ENCODE measurements around the gene SRMS.

The SRMS gene

DNA sequence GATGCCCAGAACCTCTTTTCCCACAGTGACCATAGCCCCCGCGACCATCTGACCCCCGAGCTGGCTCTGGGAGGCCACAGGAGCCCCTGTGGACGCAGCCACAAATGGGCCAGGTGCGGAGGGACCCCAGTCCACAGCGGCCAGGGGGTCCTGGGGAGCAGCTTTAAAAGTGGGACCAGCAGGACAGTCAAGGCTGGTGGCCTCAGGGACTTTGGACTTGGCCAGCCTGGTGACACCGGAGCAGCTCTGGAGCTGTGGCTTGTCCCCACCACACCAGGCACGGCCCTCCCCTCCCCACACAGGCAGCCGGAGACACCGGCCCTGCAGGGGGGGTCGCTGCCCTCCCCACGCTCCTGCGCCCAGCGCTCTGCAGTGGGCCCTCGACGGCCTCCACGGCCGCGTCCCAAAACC is 9.9 kb upstream of the SRMS start:
- Histone ChIP-seq H2AFZ (ENCODE audit: low read length) (no peak overlapping the region), H3F3A (ENCODE audit: insufficient read depth, low read length) (no peaks in the 10 kb centered on the region), H3K4me3 (ENCODE audit: low read length) (no peak overlapping the region), H3K79me2 (ENCODE audit: low read length) (no peaks in the 10 kb centered on the region), H3K9me2 (replicated peaks; ENCODE audit: insufficient read depth, low read length) (no peaks in the 10 kb centered on the region), H3K27ac (ENCODE audit: low read length) (no peak overlapping the region), H3K27me3 (replicated peaks; ENCODE audit: insufficient read depth, low read length) (peaks cover 39% of the 10 kb centered on the region), H3K9me3 (replicated peaks; ENCODE audit: insufficient read depth, low read length) (no peaks in the 10 kb centered on the region), H3K9ac (ENCODE audit: low read length) (no peak overlapping the region), H3K36me3 (replicated peaks; ENCODE audit: insufficient read depth, low read length) (no peaks in the 10 kb centered on the region), H3K4me1 (ENCODE audit: low read length) (no peaks in the 10 kb centered on the region), H3K4me2 (ENCODE audit: low read depth, low read length) (no peak overlapping the region), H4K20me1 (ENCODE audit: insufficient read depth, low read length) (no peaks in the 10 kb centered on the region)
- TF ChIP-seq EZH2 (optimal IDR thresholded peaks at IDR 0.05; ENCODE audit: low read depth, low read length): no peak
- no peak for DNase-seq

DNA sequence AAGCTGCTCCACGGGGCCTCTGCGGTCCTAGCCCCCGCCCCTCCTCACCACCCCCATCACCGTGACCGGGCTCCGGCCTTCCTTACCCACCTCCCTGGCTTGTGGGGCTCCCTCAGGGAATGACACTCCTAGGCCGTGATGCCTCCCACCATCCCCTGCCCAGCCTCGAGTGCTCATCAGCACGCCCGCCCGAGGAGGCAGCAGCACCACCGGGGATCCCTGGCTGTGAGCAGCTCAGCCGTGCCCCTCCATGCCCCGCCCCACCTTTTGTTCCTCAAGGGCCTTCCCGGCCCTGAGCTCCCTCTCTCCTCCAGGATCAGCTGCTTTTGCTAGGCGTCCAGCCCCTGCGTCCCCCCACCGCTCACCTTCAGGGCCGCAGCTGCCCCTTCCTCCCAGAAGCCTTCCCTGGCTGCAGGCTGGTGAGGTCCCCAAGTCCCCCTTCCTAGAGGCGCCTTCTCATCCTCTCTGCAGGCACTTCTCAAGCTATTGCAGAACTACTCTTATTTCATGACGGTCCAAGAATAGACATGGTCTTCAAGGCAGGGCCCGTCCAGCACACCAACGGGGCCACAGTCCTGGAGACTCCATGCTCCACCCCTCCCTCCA is 9.4 kb upstream of the SRMS start:
- Histone ChIP-seq H3K9ac (ENCODE audit: low read length) (no peak overlapping the region), H3K9me2 (replicated peaks; ENCODE audit: insufficient read depth, low read length) (no peaks in the 10 kb centered on the region), H3K79me2 (ENCODE audit: low read length) (no peaks in the 10 kb centered on the region), H3K27me3 (replicated peaks; ENCODE audit: insufficient read depth, low read length) (peaks cover 44% of the 10 kb centered on the region), H3K4me1 (ENCODE audit: low read length) (no peaks in the 10 kb centered on the region), H3F3A (ENCODE audit: insufficient read depth, low read length) (no peaks in the 10 kb centered on the region), H2AFZ (ENCODE audit: low read length) (no peak overlapping the region), H3K9me3 (replicated peaks; ENCODE audit: insufficient read depth, low read length) (no peaks in the 10 kb centered on the region), H3K27ac (ENCODE audit: low read length) (no peak overlapping the region), H4K20me1 (ENCODE audit: insufficient read depth, low read length) (no peaks in the 10 kb centered on the region), H3K36me3 (replicated peaks; ENCODE audit: insufficient read depth, low read length) (no peaks in the 10 kb centered on the region), H3K4me2 (ENCODE audit: low read depth, low read length) (no peak overlapping the region), H3K4me3 (ENCODE audit: low read length) (no peak overlapping the region)
- TF ChIP-seq, protein P1, sequence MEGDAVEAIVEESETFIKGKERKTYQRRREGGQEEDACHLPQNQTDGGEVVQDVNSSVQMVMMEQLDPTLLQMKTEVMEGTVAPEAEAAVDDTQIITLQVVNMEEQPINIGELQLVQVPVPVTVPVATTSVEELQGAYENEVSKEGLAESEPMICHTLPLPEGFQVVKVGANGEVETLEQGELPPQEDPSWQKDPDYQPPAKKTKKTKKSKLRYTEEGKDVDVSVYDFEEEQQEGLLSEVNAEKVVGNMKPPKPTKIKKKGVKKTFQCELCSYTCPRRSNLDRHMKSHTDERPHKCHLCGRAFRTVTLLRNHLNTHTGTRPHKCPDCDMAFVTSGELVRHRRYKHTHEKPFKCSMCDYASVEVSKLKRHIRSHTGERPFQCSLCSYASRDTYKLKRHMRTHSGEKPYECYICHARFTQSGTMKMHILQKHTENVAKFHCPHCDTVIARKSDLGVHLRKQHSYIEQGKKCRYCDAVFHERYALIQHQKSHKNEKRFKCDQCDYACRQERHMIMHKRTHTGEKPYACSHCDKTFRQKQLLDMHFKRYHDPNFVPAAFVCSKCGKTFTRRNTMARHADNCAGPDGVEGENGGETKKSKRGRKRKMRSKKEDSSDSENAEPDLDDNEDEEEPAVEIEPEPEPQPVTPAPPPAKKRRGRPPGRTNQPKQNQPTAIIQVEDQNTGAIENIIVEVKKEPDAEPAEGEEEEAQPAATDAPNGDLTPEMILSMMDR (IDR thresholded peaks at IDR 0.05; ENCODE audit: low read length): no peak
- no peak for TF ChIP-seq EZH2phosphoT487 (IDR thresholded peaks at IDR 0.05; ENCODE audit: low read length)
- DNase-seq: no peak

DNA sequence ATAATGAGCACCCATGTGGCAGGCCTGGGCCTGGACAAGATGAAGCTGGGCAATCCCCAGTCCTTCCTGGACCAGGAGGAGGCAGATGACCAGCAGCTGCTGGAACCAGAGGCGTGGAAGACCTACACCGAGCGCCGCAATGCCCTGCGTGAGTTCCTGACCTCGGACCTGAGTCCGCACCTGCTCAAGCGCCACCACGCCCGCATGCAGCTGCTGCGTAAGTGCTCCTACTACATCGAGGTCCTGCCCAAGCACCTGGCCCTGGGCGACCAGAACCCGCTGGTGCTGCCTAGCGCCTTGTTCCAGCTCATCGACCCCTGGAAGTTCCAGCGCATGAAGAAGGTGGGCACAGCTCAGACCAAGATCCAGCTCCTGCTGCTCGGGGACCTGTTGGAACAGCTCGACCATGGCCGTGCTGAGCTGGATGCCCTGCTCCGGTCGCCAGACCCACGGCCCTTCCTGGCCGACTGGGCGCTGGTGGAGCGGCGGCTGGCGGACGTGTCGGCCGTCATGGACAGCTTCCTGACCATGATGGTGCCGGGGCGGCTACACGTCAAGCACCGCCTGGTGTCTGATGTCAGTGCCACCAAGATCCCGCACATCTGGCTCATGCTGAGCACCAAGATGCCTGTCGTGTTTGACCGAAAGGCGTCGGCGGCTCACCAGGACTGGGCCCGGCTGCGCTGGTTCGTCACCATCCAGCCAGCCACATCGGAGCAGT is 8.3 kb upstream of the SRMS start:
- Histone ChIP-seq H3K27me3 (replicated peaks; ENCODE audit: insufficient read depth, low read length) (peaks cover 55% of the 10 kb centered on the region), H4K20me1 (ENCODE audit: insufficient read depth, low read length) (no peaks in the 10 kb centered on the region), H3K27ac (ENCODE audit: low read length) (no peak overlapping the region), H3K4me2 (ENCODE audit: low read depth, low read length) (no peak overlapping the region), H3K36me3 (replicated peaks; ENCODE audit: insufficient read depth, low read length) (no peaks in the 10 kb centered on the region), H3K9me2 (replicated peaks; ENCODE audit: insufficient read depth, low read length) (no peaks in the 10 kb centered on the region), H3K9ac (ENCODE audit: low read length) (no peak overlapping the region), H3K4me3 (ENCODE audit: low read length) (no peak overlapping the region), H3F3A (ENCODE audit: insufficient read depth, low read length) (no peaks in the 10 kb centered on the region), H2AFZ (ENCODE audit: low read length) (no peak overlapping the region), H3K4me1 (ENCODE audit: low read length) (no peaks in the 10 kb centered on the region), H3K79me2 (ENCODE audit: low read length) (no peaks in the 10 kb centered on the region), H3K9me3 (replicated peaks; ENCODE audit: insufficient read depth, low read length) (no peaks in the 10 kb centered on the region)
- TF ChIP-seq EZH2phosphoT487 (IDR thresholded peaks at IDR 0.05; ENCODE audit: low read length): no peak
- TF ChIP-seq EZH2 (optimal IDR thresholded peaks at IDR 0.05; ENCODE audit: low read depth, low read length): no peak
- TF ChIP-seq, protein P1 (IDR thresholded peaks at IDR 0.05; ENCODE audit: low read length): no peak
- DNase-seq: no peak

Measured in MM.1S (cell line).